Astrocyte of the cerebellum (primary cell): Measurements from ENCODE around the gene CBLB.

Experiments
- DNase-seq: peaks from one replicate; pipeline ENCODE4 v3.0.0-alpha.2; 2011; ENCODE audit warnings: low read depth
- H3K4me3 ChIP-seq: 2 replicates; pipeline ENCODE4 v1.5.1; 2011; ENCODE audit warnings: mild to moderate bottlenecking, low read depth, low read length, moderate library complexity
- in situ Hi-C: cut with HindIII; loops from 2 replicates; pipeline ENCODE4 v1.10.0; 2017; ENCODE audit warnings: low sequenced_read_pairs
- TF ChIP-seq, protein P1 (sequence below): IDR thresholded peaks from 2 replicates; pipeline ENCODE4 v1.5.1; 2012; ENCODE audit warnings: low read length, low read depth, moderate library complexity, mild to moderate bottlenecking; ENCODE audit errors: missing control alignments

The CBLB gene

DNA sequence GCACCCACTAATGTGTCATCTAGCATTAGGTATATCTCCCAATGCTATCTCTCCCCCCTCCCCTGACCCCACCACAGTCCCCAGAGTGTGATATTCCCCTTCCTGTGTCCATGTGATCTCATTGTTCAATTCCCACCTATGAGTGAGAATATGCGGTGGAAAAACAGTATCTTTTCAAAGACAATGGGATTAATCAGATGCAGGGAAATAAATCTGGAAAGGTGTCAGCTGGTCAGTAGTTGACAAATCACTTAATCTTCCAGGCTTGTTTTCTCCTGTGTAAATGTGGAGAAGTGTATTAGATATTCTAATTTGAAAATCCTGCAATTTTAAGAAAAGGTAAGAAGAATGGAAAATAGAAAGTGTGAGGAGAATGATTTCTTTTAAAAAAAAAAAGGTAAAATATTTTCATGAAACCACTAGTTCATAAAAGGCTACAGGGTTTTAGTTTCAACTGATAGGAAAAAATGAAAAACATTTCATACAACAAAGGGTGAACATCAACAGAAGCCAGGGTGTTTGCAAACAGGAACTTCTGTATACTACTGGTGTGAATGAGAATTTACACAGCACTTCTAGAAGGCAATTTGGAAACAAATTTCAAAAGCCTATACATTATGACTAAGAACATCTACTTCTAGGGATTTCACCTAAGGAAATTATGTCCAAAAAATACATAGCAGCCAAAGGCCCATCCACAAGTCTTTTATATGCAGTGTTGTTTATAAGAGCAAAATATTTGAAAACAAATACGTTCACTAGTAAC, 113.5 kb downstream of the CBLB start:
- no peak overlapping the region for H3K4me3 ChIP-seq
- TF ChIP-seq, protein P1, sequence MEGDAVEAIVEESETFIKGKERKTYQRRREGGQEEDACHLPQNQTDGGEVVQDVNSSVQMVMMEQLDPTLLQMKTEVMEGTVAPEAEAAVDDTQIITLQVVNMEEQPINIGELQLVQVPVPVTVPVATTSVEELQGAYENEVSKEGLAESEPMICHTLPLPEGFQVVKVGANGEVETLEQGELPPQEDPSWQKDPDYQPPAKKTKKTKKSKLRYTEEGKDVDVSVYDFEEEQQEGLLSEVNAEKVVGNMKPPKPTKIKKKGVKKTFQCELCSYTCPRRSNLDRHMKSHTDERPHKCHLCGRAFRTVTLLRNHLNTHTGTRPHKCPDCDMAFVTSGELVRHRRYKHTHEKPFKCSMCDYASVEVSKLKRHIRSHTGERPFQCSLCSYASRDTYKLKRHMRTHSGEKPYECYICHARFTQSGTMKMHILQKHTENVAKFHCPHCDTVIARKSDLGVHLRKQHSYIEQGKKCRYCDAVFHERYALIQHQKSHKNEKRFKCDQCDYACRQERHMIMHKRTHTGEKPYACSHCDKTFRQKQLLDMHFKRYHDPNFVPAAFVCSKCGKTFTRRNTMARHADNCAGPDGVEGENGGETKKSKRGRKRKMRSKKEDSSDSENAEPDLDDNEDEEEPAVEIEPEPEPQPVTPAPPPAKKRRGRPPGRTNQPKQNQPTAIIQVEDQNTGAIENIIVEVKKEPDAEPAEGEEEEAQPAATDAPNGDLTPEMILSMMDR = no peak
- DNase-seq = no peak
- in situ Hi-C loops = no loop called here

DNA sequence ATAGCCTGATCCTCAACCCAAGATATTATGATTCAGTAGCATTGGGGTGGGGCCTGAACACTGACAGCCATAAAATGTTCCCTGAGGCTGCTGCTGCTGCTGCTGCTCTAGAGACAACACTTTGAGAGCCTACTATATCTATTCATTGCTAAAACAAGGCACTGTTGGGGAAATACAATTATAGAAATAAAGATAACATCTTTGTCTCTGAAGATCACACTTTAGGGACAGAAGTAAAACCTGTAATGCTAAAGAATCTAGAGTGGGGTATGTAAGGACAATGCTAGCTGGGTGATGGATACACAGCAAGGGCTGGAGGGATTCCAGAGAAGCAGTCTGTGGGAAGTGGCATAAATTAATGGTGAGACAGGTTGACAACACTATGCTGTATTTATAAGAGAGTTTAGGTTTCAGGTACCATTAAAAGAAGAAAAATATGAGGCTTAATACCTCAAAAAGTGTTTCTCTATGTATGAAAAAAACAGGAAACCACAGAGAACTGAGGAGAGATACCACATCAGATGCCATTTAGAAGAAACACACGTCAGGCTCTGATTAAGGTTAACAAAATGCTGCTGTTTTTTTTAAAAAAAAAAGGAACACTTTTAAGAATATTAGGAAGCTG, 115.9 kb downstream of the CBLB start:
- TF ChIP-seq, protein P1 = no peak
- no peak overlapping the region for H3K4me3 ChIP-seq
- in situ Hi-C loops = no loop called here
- no peak for DNase-seq

DNA sequence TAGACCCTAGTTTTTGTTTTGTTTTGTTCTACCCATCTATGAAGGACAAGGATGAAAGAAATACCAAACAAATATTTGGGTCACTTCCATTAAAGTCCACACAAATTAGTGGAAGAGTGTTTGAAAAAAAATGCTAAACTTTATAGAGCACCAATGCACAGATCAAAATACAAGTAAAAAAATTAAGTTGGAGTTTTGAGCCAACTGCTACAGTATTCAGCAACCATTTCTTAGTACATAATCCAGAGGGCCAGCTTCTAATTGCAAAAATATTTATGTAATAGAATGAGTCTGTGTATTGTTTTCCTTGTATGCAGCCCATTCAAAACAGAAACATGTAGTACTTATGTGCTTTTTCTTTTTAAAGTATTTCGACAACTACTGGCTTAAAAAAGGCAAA, 121.1 kb downstream of the CBLB start:
- in situ Hi-C loops = no loop called here
- TF ChIP-seq, protein P1 = no peak
- no peak overlapping the region for H3K4me3 ChIP-seq
- DNase-seq = no peak

DNA sequence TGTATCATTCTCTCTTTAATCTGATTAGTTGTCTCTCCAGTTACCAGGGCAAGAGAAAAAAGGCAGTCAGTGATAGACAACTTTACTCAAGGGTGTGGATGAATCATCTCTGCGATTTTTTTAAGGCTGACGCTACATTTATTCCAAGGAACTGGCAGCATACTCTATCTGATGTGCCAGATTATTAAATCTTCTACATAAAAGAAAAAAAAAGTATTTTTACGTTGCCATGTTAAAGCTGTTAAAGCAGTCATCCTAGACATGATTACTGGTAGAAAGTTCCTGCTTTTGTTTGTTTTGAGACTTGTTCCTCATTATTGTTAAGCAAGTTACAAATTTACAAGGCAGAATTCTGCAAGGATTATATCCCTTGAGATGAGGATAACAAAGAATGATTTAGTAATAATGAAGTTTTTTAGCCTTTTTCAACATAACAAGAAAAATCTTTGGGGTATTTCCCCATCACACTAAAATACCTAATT, 121.7 kb downstream of the CBLB start:
- H3K4me3 ChIP-seq = no peak overlapping the region
- in situ Hi-C loops = no loop called here
- TF ChIP-seq, protein P1 = no peak
- peak; percentile 49 for DNase-seq

DNA sequence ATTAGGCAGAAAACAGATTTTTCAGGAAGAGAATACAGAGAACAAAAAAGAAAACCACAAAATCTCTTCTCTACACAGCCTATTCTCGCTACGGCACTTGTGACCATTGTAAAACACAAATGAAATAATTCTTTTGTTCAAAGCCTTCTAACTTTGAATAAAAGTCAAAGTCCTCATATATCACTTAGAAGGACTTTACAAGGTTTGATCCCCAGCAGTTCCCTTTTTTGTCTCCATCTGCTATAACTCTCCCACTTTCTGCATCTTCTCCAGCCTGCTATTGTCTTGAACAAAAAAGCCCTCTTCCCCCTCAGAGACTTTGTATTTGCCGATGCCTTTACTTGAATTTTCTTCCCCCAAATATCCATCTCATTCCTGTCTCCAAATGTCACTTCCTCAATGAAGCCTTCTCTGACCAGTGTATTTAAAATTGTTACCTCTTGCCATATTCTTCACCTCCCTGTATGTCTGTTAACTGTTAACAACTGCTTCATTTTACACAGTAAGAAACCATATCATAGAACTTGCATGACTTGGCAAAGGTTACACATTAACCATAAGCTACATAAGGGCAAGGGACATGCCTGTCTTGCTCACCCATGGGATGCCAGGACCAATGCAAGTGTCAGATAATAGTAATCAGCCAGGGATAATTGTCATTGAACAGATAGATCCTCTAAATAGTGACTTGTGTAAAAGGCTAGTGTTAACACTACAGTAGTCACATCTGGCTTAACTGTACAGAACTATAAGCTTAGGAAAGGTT, 122.4 kb downstream of the CBLB start:
- no peak overlapping the region for H3K4me3 ChIP-seq
- TF ChIP-seq, protein P1 = no peak
- no peak for DNase-seq
- in situ Hi-C loops = no loop called here

DNA sequence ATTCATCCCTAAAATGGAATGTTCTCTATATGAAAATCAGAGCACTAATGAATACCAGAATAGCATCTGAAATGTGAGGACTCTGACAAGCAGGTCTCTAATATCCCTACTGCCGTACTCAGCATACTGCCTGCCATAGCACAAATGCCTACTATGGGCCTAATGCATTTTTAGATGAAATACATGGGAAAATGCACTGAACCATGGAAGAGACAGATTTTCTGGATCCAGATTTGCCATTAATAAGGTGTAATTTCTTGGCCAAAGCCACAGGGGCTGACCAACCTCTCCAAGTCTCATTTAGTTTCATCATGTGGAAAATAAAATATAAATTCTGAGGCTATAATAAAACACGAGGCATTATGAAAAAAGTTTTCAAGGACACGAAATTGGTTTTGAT, 123.8 kb downstream of the CBLB start:
- in situ Hi-C loops = no loop called here
- no peak overlapping the region for H3K4me3 ChIP-seq
- no peak for DNase-seq
- TF ChIP-seq, protein P1 = no peak
